Left ventricle myocardium superior (tissue), 1 donor: ENCODE data around the gene PRSS8. TPM values are rescaled to one million over a fixed set of nuclear protein-coding genes. Genes with fewer than 3 reads are reported as not detected.
A peak's percentile ranks its signal among the peaks of the same experiment; 100 is the strongest.
"Not testable (repeated sequence)": the region's sequence is repeated elsewhere in the genome, so short reads cannot be mapped to it uniquely, and the experiment has no call there.

Experiments
- ATAC-seq: fragments of 200-7000 bp; cut with Tn5 transposase; one replicate; pipeline ENCODE4 v1.9.1; 2020; ENCODE audit warnings: mild to moderate bottlenecking, moderate library complexity
- DNase-seq: peaks from one replicate; pipeline ENCODE4 v3.0.0-alpha.2; 2020
- intact Hi-C: fragments of 100-400 bp; cut with micrococcal nuclease; formaldehyde crosslinking; loops from one replicate; pipeline ENCODE4 v1.11.0; 2022
- long read RNA-seq: library from polyadenylated mRNA; unstranded; transcript quantifications from one replicate; pipeline ENCODE4 v2.0.0, GENCODE V29; 2021
- total RNA-seq: library from RNA; stranded (reverse); fragmentation: NEBNext Ultra II Directional; extraction: Animal tissue kit (Norgen Biotek cat#: 25700); gene quantifications from one replicate; pipeline ENCODE4 v1.2.1, GENCODE V29; 2021
- donor health status: DM: no; HTN: yes; CAD: no; lungs with severe emphysema.

Gene PRSS8
- not detected for total RNA-seq
- long read RNA-seq, result 0 reads

DNA sequence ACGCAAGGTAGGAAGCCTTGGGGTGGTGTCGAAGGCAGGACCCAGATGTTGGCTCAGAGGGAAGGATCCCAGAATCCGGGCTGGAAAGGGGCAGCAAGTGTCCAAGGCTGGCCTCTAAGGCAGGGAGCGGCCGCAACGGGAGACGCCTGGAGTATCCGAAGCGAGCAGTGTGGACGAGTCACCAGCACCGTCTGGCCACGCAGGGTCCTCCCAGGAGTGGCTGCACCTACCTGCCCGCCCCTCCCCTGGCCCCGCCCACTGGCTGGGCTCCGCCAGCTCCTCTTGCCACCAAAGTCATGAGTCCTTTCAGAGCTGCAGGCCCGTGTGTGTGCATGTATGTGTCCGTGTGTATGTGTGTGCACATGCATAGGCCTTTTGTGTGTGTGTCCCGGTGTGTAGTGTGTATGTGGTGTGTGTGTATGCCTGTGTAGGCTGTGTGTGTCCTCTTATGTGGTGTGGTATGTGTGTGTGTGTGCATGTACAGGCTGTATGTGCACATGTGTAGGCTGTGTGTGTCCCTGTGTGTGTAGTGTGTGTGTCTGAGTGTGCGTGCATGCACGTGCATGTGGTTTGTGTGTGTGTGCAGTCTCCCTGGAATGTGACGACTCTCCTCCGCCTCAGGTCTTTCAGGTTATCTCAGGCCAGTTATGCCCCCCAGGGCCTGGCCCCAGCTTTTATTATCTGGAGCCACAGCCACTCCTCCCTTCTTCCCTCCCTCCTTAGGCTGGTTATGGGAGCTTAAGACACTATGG lies at the start of gene PRSS8:
PRSS8 (minus strand) TSS at position 193 of the 752 bp plus-strand sequence. CDS start 229 bp downstream, outside the sequence.
- DNase-seq, result no peak
- intact Hi-C loops, result no loop called here
- no peak for ATAC-seq

DNA sequence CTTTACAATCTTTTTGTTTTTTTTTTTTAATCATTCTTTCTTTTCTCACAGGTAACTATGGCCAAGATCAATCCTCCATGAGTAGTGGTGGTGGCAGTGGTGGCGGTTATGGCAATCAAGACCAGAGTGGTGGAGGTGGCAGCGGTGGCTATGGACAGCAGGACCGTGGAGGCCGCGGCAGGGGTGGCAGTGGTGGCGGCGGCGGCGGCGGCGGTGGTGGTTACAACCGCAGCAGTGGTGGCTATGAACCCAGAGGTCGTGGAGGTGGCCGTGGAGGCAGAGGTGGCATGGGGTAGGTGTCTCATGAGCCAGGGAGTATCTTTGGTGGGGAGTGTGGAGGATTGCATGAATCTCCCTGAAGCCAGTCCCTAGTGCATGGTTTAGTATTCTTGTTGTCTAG lies 49.4 kb upstream of the PRSS8 start:
- ATAC-seq (no peak), DNase-seq (no peak)
- intact Hi-C loops, result no loop called here

DNA sequence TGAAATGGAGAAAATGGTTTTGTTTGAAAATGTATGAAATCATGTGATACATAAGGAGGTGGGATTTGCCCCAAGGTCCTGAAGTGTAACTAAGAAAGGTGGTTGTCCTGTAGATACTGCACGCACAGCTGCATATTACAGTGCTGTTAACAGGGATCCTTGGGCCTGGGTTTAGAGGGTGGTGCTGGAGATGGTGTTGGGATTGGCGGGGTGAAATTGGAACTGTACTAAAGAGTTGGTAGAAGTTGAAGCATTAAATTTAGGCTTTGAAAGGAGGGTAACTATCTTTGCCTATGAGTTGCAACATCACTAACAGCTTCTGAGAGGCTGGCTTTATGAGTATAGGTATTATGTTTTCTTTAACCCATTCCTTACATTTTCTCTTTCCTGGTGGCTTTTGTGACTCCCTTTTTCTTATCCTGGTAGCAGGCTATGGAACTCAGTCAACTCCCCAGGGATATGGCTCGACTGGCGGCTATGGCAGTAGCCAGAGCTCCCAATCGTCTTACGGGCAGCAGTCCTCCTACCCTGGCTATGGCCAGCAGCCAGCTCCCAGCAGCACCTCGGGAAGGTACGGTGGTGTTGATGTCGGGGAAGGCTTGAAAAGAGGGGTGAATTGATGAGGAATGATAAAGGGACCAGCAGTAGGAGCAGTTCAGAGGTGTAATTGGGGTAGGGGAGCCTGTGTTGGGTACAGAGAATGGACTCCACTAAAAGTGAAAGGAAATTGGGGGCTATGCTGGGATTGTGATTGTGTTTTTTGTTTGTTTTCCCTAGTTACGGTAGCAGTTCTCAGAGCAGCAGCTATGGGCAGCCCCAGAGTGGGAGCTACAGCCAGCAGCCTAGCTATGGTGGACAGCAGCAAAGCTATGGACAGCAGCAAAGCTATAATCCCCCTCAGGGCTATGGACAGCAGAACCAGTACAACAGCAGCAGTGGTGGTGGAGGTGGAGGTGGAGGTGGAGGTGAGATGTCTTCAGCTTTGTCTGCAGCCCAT lies 48.2 kb upstream of the PRSS8 start:
- ATAC-seq (no peak), DNase-seq (no peak)
- intact Hi-C loops, result no loop called here

DNA sequence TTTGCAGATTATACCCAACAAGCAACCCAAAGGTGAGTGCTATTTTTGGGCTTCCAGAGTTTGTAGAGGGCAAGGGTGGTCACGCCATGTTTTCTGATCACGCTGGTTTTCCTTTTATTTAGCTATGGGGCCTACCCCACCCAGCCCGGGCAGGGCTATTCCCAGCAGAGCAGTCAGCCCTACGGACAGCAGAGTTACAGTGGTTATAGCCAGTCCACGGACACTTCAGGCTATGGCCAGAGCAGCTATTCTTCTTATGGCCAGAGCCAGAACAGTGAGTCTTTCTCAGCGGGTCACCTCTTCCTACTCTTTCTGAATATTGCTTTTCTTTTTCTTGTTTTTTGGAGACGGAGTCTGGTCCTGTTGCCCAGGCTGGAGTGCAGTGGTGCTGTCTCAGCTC lies 46.9 kb upstream of the PRSS8 start:
- intact Hi-C loops, result no loop called here
- DNase-seq (no peak), ATAC-seq (no peak)

DNA sequence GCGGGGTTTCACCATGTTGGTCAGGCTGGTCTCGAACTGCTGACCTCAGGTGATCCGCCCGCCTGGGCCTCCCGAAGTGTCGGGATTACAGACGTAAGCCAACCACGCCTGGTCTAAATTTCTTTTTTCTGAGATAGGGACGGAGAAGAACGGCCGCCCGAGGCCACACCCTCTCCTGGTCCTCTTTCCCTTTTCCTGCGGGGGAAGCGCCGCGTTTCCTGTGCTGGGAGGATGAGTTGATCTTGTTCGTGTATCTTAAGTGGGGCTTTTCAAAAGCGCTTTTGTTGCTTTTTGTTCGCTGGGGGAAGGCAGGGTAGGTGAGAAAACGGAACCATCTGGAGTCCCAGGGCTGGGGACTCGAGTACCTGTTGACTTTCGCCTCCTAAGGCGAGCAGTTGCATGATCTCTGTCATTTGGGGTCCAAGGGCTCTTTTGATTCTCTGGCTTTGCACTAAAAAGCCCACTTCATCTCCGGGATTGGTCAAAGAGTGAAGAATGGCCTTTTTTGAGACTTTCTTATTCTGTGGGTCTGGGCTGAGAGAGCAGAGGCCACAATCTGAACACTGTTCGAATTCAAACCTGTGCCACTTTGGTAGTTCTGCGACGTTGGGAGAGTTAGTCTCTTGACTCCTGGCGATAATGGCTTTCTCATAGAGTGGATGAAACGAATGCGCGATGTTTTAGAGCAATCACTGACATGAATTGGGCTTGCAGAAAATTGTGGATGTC lies 45.7 kb upstream of the PRSS8 start:
- DNase-seq, result peak; percentile 58
- peak; percentile 4 for ATAC-seq
- intact Hi-C loops, result no loop called here

DNA sequence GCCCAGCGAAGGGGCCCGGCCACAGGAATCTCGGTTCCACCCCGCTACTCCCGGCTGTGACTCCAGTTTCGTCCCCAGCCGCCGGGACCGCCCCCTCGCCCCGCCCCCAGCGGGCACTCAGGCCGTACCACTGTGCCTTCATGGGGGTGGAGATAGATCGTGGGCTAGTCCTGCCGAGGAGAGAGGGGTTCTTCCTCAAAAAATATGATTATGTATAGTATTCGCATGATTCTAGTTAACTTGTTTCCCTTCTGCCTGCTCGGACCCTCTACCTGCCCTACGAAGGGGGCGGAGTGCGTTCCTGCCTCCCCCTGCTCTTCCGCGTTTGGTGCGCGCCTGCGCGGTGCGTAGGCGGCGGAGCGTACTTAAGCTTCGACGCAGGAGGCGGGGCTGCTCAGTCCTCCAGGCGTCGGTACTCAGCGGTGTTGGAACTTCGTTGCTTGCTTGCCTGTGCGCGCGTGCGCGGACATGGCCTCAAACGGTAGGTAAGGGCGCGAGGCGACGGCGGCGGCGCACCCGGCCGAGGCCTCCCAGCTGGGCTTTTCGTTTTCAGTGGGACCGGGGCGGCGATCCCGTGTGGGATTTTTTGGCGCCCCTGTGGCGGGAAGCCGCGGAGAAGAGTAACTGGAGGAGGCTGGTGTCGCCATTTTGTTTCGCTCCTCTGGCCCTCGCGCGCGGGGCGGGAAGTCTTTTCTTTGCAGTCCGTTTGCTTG lies 44.4 kb upstream of the PRSS8 start, which contains the start of gene FUS:
FUS (plus strand) TSS at position 393 of the 713 bp plus-strand sequence; CDS start at position 469, 76 bp downstream.
- ATAC-seq, result peak; percentile 88
- intact Hi-C loops, result no loop called here

DNA sequence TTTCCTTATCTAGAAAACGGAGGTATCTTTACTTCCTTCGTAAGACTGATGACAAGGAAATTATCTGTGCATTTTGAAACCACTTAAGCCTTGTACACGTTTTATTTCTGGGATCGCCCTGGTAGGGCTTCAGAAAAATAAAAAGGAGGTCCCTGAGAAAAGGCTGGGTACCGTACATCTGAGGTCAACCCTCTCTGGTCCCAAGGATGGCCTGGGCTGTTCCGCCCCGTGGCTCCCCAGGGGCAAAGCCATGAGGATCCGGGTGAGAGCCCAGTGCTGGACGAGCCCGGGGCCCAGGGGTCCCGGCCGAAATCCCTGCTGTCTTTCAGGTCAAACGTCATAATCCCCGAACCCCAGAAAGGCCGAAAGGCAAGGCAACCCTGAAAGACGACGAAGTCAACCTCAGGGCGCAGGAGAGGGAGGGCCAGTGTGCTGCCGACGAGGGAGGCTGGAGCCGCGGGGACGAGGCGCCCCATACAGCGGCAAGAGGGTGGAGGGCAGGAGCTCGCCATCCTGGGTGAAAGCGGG lies 43.8 kb upstream of the PRSS8 start:
- peak; percentile 3 for ATAC-seq
- intact Hi-C loops, result no loop called here
- no peak for DNase-seq

More for the DNA sequence above, 44.4 kb upstream of the PRSS8 start, which contains the start of gene FUS:
- DNase-seq, result peak; percentile 95

DNA sequence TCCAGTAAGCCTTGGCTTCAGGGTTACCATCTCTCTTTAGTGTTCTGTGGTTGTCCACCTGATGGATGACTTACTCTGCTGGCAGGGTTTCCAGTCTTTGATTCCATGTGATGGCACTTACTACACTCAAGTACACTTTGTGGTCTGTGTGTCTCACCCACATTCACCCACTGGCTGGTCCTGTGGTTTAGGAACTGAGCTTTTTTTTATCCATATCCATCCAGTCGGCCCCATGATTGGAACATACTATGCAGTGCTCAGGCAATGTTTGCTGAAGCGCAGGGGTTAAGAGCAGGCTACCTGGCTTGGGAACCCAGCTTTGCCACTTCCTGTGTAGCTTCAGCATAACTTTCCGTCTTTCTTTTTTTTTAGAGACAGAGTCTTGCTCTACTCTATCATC lies 41.6 kb upstream of the PRSS8 start:
- no peak for DNase-seq
- intact Hi-C loops, result no loop called here
- no peak for ATAC-seq

DNA sequence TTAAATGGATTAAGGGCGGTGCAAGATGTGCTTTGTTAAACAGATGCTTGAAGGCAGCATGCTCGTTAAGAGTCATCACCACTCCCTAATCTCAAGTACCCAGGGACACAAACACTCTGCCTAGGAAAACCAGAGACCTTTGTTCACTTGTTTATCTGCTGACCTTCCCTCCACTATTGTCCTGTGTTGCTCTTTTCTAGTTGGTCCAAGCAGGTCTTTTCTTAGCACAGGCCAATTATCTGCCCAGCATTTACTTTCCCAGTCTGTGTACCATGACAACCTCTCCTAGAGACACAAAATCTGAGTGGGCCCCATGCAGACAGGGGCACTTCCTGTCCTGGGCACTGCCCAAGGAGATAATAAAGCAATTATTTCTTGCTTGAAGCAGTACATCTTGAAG lies 34.5 kb upstream of the PRSS8 start:
- intact Hi-C loops, DNase-seq: not testable (repeated sequence)
- peak; percentile 97 for ATAC-seq

DNA sequence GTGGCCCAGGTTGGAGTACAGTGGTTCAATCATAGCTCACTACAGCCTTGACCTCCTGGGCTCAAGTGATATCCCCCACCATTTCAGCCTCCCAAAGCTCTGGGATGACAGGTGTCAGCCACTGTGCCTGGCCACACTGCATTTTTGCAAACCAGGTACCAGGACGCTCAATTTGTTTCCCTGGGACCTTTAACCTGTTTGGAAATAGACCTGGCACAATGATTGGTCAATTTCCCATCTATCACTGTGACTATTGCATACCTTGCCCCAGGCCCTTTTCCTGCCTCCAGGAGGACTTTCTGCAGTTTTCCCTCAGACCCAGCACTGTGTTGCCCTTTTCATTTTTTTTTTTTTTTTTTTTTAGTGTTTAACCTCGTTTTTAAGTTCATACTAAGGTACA lies 33.3 kb upstream of the PRSS8 start:
- DNase-seq (no peak), ATAC-seq (no peak)
- intact Hi-C loops, result no loop called here

DNA sequence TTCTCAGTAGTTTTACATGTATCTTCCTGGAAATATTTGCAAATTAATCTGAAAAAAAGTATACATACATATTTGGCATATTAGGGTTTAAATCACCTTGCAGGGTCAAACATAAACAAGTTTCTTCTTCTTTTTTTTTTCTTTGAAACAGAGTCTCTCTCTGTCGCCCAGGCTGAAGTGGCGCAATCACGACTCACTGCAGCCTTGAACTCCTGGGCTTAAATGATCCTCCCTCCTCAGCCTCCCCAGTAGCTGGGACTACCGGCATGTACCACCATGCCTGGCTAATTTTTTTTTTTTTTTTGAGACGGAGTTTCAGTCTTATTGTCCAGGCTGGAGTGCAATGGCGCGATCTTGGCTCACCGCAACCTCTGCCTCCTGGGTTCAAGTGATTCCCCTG lies 31.8 kb upstream of the PRSS8 start:
- intact Hi-C loops, result no loop called here
- no peak for ATAC-seq
- DNase-seq, result no peak

DNA sequence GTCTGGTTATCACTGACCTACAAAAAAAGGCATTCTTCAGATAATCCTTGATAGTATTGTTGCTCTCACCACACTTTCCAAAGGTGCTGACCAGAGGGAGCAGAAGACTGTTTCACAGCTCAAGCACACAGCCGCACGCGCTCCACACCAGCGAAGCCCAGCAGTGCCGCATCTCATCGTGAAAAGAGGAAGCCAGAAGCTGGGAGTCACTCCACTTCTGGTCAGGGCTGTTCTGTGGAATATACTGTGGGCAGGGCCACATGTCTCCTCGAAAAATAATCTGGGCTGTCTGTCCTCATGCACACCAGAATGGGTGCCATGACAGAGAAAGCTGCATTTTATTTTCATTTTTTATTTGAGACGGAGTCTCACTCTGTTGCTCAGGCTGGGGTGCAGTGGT lies 21.6 kb upstream of the PRSS8 start:
- intact Hi-C loops, result no loop called here
- ATAC-seq (peak; percentile 48), DNase-seq (no peak)

DNA sequence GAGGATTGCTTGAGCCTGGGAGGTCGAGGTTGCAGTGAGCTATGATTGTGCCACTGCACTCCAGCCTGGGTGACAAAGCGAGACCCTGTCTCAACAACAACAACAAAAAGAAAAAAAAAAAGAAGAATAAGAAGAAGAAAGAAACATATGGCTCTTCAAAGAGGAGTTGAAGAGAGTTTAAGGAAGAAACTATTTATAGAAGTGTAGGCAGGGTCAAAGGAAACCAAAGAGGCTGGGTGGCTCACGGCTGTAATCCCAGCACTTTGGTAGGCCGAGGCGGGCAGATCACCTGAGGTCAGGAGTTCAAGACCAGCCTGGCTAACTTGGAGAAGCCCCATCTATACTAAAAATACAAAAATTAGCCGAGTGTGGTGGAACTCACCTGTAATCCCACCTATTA lies 15.4 kb upstream of the PRSS8 start:
- ATAC-seq, intact Hi-C loops, DNase-seq: not testable (repeated sequence)

DNA sequence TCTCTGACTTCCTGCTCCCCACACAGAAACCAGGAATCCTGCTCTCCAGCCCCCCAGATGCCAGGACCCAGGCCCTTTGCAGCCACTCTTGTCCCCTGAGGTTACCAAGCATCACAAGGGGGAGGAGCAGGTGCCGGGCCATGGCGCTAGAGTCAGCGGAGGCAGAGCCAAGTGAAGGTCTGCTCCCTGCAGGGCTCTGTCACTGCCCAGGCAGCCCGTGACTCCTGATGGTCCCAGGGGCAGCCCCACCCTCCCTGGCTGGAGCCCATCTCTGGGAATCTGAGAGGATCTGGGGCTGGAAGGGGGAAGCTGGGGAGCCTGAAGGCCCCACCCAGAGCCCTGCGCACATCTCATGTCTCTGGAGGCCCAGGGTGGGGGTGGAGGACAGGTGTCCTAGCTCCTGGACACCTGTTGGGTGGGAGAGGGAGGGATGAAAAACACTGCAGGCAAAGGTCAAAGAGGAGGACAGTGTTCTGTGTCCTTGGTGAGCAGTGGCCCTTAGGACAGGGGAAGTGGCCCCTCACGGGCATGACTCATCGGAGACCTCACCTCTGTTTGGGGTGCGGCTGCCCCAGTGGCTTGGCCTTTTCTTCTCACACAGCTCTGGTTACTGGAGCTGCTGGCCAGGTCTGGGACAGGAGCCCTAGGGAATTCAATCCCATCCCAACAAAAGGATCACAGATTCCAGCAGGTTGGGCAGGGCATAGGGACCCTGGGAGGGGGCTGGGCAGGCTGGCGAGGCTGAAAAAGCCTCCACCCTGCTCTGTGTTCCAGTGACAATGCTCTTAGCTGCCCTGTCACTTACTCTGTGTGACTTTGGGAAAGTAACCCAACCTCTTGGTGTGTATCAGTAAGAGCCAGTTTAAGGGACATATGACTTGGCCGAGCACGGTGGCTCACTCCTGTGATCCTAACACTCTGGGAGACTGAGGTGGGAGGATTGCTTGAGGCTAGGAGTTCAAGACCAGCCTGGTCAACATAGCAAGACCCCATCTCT lies 14.7 kb upstream of the PRSS8 start, which contains the start of gene PRSS36:
PRSS36 (minus strand) TSS at position 173 of the 997 bp plus-strand sequence; CDS start at position 142, 31 bp downstream.
- ATAC-seq, result peak; percentile 24

DNA sequence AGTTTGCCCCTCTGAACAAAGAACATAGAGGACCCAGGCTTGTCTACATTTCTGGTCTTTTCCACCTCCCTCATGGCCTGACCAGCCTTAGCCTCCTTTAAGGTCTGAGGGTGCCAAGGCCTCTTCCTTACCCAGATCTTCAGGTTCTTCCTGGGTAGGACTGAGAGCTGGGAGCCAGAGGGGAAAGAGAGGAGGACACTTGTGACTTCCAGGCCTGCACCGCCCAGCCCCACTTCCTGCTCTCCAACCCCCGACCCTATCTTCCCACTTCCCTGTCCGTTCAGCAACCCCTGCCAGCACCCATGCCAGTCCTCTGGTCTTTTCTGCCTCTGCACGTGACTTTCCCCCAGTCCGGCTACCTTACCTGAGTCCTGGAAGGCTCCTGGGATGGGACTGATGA lies 13.8 kb upstream of the PRSS8 start:
- intact Hi-C loops, result no loop called here
- ATAC-seq (peak; percentile 42), DNase-seq (no peak)

More for the DNA sequence above, 14.7 kb upstream of the PRSS8 start, which contains the start of gene PRSS36:
- no peak for DNase-seq
- intact Hi-C loops, result no loop called here

DNA sequence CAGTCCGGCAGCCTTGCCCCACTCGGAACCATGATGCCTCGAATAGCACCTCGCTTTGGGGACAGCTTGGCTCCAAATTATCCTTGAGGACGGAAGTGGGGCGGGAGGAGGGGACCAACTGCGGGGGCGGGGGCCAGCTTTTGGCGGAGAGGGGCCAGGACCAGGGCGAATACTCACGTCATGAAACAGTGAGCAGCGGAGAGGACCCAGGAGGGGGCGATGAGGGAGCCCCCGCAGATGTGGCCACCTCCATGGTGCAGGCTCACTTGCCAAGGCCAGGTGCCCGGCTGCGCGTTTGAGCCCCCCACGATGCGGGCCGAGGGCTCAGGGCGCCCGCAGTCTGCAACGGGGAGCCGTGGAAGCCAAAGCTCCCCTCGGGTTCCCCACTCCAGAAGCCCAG lies 13.4 kb upstream of the PRSS8 start:
- no peak for ATAC-seq
- DNase-seq, result no peak
- intact Hi-C loops, result no loop called here

DNA sequence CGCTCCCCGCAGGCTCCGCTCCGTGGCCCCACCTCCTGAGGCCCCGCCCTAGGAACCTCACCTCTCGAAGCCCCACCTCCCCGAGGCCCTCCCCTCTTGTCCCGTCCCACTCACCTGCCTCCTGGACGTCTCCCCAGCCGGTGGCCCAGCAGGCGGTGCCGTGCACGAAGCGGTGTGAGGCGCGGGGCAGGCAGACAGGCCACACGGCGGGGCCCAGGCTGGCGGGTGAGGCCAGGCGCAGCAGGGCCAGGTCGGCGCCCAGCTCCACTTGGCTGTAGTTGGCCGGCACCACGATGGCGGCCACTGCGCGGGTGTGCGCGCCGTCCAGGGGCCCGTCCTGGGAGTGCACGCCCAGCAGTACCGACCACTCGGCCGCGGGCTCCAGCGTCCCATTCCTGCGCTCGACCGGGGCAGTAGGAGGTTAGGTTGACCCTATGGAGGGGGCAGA lies 12.8 kb upstream of the PRSS8 start:
- DNase-seq (peak; percentile 43), ATAC-seq (peak; percentile 33)
- intact Hi-C loops, result no loop called here
